Upper lobe of right lung (tissue), 1 donor: ENCODE data around the gene MEIS2. TPM values are rescaled to one million over a fixed set of nuclear protein-coding genes. Genes with fewer than 3 reads are reported as not detected.
"Not testable (repeated sequence)": the region's sequence is repeated elsewhere in the genome, so short reads cannot be mapped to it uniquely, and the experiment has no call there.

Source experiments
- ATAC-seq: fragments of 200-7000 bp; cut with Tn5 transposase; one replicate; pipeline ENCODE4 v1.9.1; 2020; ENCODE audit warnings: mild to moderate bottlenecking, moderate library complexity
- DNase-seq: peaks from one replicate; pipeline ENCODE4 v3.0.0-alpha.2; 2020
- H3K27ac ChIP-seq: fragments of 200-600 bp; one replicate; pipeline ENCODE4 v1.8.0; 2022
- H3K27me3 ChIP-seq: fragments of 200-600 bp; one replicate; pipeline ENCODE4 v1.8.0; 2022; ENCODE audit warnings: mild to moderate bottlenecking
- H3K36me3 ChIP-seq: fragments of 200-600 bp; one replicate; pipeline ENCODE4 v1.8.0; 2022
- H3K4me1 ChIP-seq: fragments of 200-600 bp; one replicate; pipeline ENCODE4 v1.8.0; 2022
- H3K4me3 ChIP-seq: fragments of 200-600 bp; one replicate; pipeline ENCODE4 v1.8.0; 2022; ENCODE audit warnings: mild to moderate bottlenecking
- H3K9me3 ChIP-seq: fragments of 200-600 bp; one replicate; pipeline ENCODE4 v1.8.0; 2022
- intact Hi-C: fragments of 100-400 bp; cut with DNase I; formaldehyde crosslinking; loops from one replicate; pipeline ENCODE4 v1.11.0; 2022
- total RNA-seq: library from RNA; stranded (reverse); fragmentation: NEBNext Ultra II Directional; extraction: Animal tissue kit (Norgen Biotek cat#: 25700); gene quantifications from one replicate; pipeline ENCODE4 v1.2.1, GENCODE V29; 2021
- TF ChIP-seq, protein P1 (sequence below): fragments of 200-600 bp; IDR thresholded peaks from one replicate; pipeline ENCODE4 v1.8.0; 2022; ENCODE audit warnings: antibody characterized with exemption
- donor health status: DM: no; HTN: yes; CAD: no; lungs with severe emphysema.

Gene MEIS2
- total RNA-seq, 1 donor from 2014 or later, result 26.7 TPM

DNA sequence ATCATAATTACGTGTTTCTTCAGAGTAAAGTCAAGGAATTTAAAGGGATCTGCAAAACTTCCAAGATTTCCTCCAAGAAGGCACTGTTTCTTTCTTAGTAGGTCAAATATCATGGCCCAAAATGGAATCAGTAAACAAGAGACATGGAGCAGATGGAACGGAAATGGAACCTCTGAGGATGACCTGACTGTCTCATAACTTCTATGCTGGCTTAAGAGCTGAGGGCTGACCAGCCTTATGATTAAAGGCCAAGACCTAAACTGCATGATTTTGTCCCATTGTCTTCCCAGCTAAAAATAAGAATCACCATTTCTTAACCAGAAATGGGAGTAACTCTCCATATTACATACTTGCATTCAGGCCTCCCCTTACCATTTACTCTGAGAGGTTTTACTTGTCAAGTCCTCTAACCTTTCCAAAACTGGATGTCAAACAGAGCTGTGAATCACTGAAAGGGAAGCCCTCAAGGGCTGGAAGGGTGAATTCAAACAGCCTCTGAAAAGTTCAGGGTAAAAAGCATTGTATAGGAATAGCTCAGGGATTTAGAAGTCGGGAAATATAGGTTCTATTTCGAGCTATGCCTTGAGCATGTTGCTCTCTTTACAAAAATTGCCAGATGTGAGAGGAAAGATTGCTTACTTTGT, 103.7 kb downstream of the MEIS2 start:
- intact Hi-C loops, result no loop called here
- ATAC-seq (no peak), DNase-seq (no peak)
- H3K4me1 ChIP-seq, result no peaks in the 10 kb centered on the region
- no peak overlapping the region for H3K27ac ChIP-seq
- H3K4me3 ChIP-seq, result no peak overlapping the region
- TF ChIP-seq, protein P1, sequence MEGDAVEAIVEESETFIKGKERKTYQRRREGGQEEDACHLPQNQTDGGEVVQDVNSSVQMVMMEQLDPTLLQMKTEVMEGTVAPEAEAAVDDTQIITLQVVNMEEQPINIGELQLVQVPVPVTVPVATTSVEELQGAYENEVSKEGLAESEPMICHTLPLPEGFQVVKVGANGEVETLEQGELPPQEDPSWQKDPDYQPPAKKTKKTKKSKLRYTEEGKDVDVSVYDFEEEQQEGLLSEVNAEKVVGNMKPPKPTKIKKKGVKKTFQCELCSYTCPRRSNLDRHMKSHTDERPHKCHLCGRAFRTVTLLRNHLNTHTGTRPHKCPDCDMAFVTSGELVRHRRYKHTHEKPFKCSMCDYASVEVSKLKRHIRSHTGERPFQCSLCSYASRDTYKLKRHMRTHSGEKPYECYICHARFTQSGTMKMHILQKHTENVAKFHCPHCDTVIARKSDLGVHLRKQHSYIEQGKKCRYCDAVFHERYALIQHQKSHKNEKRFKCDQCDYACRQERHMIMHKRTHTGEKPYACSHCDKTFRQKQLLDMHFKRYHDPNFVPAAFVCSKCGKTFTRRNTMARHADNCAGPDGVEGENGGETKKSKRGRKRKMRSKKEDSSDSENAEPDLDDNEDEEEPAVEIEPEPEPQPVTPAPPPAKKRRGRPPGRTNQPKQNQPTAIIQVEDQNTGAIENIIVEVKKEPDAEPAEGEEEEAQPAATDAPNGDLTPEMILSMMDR, result no peak
- no peaks in the 10 kb centered on the region for H3K36me3 ChIP-seq
- no peaks in the 10 kb centered on the region for H3K27me3 ChIP-seq
- no peaks in the 10 kb centered on the region for H3K9me3 ChIP-seq

DNA sequence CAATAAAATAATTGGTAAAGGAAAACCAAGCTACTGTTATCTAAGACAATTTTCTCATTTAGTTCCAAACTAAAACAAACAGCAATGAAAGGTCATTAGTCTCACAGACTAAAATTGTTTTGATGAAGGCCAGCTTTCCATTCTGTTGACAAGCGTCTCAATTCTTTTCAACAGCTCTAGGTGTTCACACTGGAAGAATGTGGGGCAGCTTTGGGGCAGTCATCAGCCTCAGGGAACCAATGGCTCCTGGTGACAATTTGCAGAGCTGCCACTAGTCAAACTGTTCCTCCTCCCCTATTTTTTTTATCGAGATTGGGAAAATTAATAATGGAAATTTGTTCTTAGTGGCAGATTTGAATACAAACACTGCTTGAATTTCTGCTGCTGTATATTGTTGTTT, 104.2 kb downstream of the MEIS2 start:
- Histone ChIP-seq H3K4me1 (no peaks in the 10 kb centered on the region), H3K9me3 (no peaks in the 10 kb centered on the region), H3K27me3 (no peaks in the 10 kb centered on the region), H3K4me3 (no peak overlapping the region), H3K36me3 (no peaks in the 10 kb centered on the region), H3K27ac (no peak overlapping the region)
- intact Hi-C loops, result no loop called here
- TF ChIP-seq, protein P1, result no peak
- DNase-seq, result no peak
- no peak for ATAC-seq

DNA sequence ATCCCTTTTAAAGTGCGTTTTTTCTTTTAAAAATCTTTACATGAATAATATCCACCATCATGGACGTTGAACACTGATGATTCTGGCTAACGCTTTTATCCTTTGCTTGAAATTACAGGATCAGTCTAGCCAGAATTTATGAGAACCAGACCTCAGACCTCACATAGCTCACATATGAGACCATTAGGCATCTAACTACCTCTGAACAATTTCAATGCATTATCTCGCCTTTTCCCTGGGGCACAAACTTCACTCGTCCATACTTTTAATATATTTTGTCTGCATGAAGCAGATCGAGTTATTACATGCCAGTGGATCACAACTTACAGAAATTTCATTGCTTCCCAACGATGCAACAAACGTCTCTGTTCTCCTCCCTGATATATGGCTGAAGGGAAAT, 105.6 kb downstream of the MEIS2 start:
- Histone ChIP-seq H3K27me3 (no peaks in the 10 kb centered on the region), H3K36me3 (no peaks in the 10 kb centered on the region), H3K4me1 (no peaks in the 10 kb centered on the region), H3K9me3 (no peaks in the 10 kb centered on the region), H3K4me3 (no peak overlapping the region), H3K27ac (no peak overlapping the region)
- intact Hi-C loops, result no loop called here
- no peak for DNase-seq
- TF ChIP-seq, protein P1, result no peak
- no peak for ATAC-seq

DNA sequence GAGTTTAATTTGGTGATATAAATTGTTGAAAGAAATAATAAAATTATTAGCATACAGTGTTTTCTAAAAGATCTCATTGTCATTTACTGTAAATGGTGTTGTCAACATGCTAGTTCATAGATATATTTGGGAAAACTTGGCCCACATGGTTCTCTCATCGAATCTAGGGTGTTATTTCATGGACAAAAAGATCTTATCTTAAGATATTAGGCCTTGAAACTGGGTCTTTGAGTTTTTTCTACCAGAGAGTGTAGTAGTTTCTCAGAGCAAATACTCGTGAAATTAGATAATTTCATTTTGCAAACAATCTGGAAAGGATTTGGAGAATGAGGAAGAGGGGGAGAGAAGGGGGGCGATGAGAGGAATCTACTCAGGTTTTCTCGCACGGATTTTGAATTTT, 107.9 kb downstream of the MEIS2 start:
- DNase-seq (no peak), ATAC-seq (no peak)
- TF ChIP-seq, protein P1, result no peak
- Histone ChIP-seq H3K4me1 (no peaks in the 10 kb centered on the region), H3K9me3 (no peaks in the 10 kb centered on the region), H3K27me3 (no peaks in the 10 kb centered on the region), H3K27ac (no peak overlapping the region), H3K4me3 (no peak overlapping the region), H3K36me3 (no peaks in the 10 kb centered on the region)
- intact Hi-C loops, result no loop called here

DNA sequence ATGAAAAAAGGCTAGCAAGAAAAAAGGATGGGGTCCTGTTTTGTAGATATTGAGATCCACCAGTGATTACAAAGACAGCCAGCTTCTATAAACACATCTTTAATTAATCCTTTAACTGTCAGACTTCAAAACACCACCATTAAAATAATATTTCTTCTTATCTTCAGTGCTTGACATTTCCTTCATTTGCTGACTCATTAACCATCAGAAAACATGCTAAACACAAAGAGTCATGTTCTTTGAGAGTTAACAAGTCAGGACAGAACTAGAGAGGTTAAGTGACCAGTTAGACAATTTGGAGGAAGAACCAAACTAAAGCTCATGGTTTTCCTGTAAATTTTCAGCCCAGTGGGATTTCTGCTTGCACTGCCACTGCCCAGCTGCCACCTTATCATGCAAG, 111.4 kb downstream of the MEIS2 start:
- Histone ChIP-seq H3K36me3 (no peaks in the 10 kb centered on the region), H3K4me3 (no peak overlapping the region), H3K4me1 (no peaks in the 10 kb centered on the region), H3K27me3 (no peaks in the 10 kb centered on the region), H3K27ac (no peak overlapping the region), H3K9me3 (peaks cover 7% of the 10 kb centered on the region)
- ATAC-seq (no peak), DNase-seq (no peak)
- intact Hi-C loops, result no loop called here
- TF ChIP-seq, protein P1, result no peak

DNA sequence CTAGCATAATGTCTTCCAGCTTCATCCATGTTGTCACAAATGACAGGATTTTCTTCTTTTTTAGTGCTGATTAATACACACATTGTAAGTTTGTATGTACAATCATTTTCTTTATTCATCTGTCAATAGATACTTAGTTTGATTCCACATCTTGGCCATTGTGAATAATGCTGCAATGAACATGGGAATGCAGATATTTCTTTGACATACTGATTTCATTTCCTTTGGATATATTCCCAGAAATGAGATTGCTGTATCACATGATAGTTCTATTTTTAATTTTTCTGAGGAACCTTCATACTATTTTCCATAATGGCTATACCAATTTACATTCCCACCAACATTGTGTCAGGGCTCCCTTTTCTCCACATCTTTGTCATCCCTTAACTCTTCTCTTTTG, 117.9 kb downstream of the MEIS2 start:
- Histone ChIP-seq H3K4me3 (no peak overlapping the region), H3K27me3 (no peaks in the 10 kb centered on the region), H3K36me3 (no peaks in the 10 kb centered on the region), H3K9me3 (peaks cover 8% of the 10 kb centered on the region), H3K4me1 (no peaks in the 10 kb centered on the region), H3K27ac (no peak overlapping the region)
- intact Hi-C loops, result no loop called here
- ATAC-seq (no peak), DNase-seq (no peak)
- TF ChIP-seq, protein P1, result no peak

DNA sequence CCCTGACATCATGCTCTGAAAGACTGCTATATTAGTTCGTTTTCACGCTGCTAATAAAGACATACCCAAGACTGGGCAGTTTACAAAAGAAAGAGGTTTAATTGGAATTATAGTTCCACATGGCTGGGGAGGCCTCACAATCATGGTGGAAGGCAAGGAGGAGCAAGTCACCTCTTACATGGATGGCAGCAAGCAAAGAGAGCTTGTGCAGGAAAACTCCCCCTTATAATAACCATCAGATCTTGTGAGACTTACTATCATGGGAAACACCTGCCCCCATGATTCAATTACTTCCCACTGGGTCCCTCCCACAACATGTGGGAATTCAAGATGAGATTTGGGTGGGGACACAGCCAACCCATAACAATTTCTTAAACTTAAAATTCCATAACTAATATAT, 120.1 kb downstream of the MEIS2 start:
- H3K4me1 ChIP-seq, ATAC-seq, H3K27me3 ChIP-seq, H3K27ac ChIP-seq, DNase-seq, intact Hi-C loops, H3K36me3 ChIP-seq, H3K9me3 ChIP-seq, H3K4me3 ChIP-seq: not testable (repeated sequence)
